HepG2 (cell line): Measurements from ENCODE around the gene GRK6. TPM values are rescaled to one million over a fixed set of nuclear protein-coding genes. Genes with fewer than 3 reads are reported as not detected.
A peak's percentile ranks its signal among the peaks of the same experiment; 100 is the strongest.

ENCODE experiments used
- ATRX ChIP-seq: sonication (generic); formaldehyde crosslinking; IDR thresholded peaks from 2 replicates; pipeline ENCODE4 v1.4.0; 2020; ENCODE audit warnings: missing genetic modification reagents, borderline replicate concordance
- BRF2 ChIP-seq: sonication (generic); formaldehyde crosslinking; IDR thresholded peaks from 2 replicates; pipeline ENCODE4 v1.8.1; 2022; ENCODE audit warnings: mild to moderate bottlenecking, missing genetic modification reagents
- EED ChIP-seq: sonication (generic); formaldehyde crosslinking; IDR thresholded peaks from 2 replicates; pipeline ENCODE4 v1.5.0; 2020; ENCODE audit warnings: mild to moderate bottlenecking, missing genetic modification reagents
- GATAD1 ChIP-seq: IDR thresholded peaks from 2 replicates; pipeline ENCODE4 v1.6.1; 2016; ENCODE audit warnings: missing genetic modification reagents, missing compliant biosample characterization
- HBP1 ChIP-seq: IDR thresholded peaks from 2 replicates; pipeline ENCODE4 v1.6.1; 2016; ENCODE audit warnings: low read depth, control low read depth
- HOXA3 ChIP-seq: sonication (generic); formaldehyde crosslinking; IDR thresholded peaks from 2 replicates; pipeline ENCODE4 v1.5.0; 2020; ENCODE audit warnings: missing genetic modification reagents
- MEIS2 ChIP-seq: sonication (generic); formaldehyde crosslinking; IDR thresholded peaks from 2 replicates; pipeline ENCODE4 v1.9.0; 2021; ENCODE audit warnings: mild to moderate bottlenecking, missing genetic modification reagents
- MYPOP ChIP-seq: sonication (generic); formaldehyde crosslinking; IDR thresholded peaks from 2 replicates; pipeline ENCODE4 v1.8.1; 2023; ENCODE audit warnings: mild to moderate bottlenecking, moderate library complexity, missing genetic modification reagents
- POLR2A ChIP-seq, 2 experiments: IDR thresholded peaks; 2 replicates each; pipeline ENCODE4 v1.6.1; 2011; ENCODE audit warnings: low read depth in 2 of 2, low read length in 2 of 2, mild to moderate bottlenecking in 1 of 2, moderate library complexity in 1 of 2; ENCODE audit not compliant: insufficient read depth in 1 of 2
- SMARCC2 ChIP-seq: fragments of 450-650 bp; IDR thresholded peaks from 2 replicates; pipeline ENCODE4 v1.6.1; 2017; ENCODE audit warnings: antibody characterized with exemption, mild to moderate bottlenecking
- SOX6 ChIP-seq, 2 experiments: fragments of 450-650 bp in 1 of 2; sonication (generic) in 1 of 2; formaldehyde crosslinking in 1 of 2; IDR thresholded peaks; 2 replicates each; pipeline versions ENCODE4 v1.4.0 to v1.6.1; 2017 to 2020; ENCODE audit warnings: antibody characterized with exemption in 1 of 2, mild to moderate bottlenecking in 1 of 2, missing genetic modification reagents in 1 of 2
- ZHX2 ChIP-seq, 2 experiments: sonication (generic) in 1 of 2; formaldehyde crosslinking in 1 of 2; IDR thresholded peaks; 2 replicates each; pipeline versions ENCODE4 v1.6.1 to v1.9.0; 2014 to 2022; ENCODE audit warnings: antibody characterized with exemption in 1 of 2, borderline replicate concordance in 1 of 2, inconsistent platforms in 1 of 2, low read depth in 1 of 2, missing genetic modification reagents in 1 of 2
- ZNF276 ChIP-seq: sonication (generic); formaldehyde crosslinking; IDR thresholded peaks from 2 replicates; pipeline ENCODE4 v1.4.0; 2020; ENCODE audit warnings: mild to moderate bottlenecking, low read depth, missing genetic modification reagents
- ZSCAN30 ChIP-seq: sonication (generic); formaldehyde crosslinking; IDR thresholded peaks from 2 replicates; pipeline ENCODE4 v1.5.0; 2020; ENCODE audit warnings: mild to moderate bottlenecking, missing genetic modification reagents
- polyA plus RNA-seq, 8 experiments: library from polyadenylated mRNA; depleted of rRNA in 3 of 8; stranded (reverse) in 7 of 8; unstranded in 1 of 8; fragments of >200 nt; fragmentation: Illumina TruSeq in 4 of 8; extraction: Trizol in 4 of 8; gene quantifications; 2 replicates each; pipeline versions ENCODE4 v1.2.1 to v1.2.3, GENCODE V29; 2011 to 2016; ENCODE audit warnings: low read depth in 4 of 8, missing spikeins in 1 of 8, mixed read lengths in 1 of 8; ENCODE audit not compliant: insufficient read depth in 1 of 8
- total RNA-seq, 5 experiments: library from RNA; depleted of rRNA; stranded (reverse); fragments of >200 nt; fragmentation: Illumina TruSeq; extraction: Trizol; gene quantifications; 2 replicates each; pipeline ENCODE4 v1.2.3, GENCODE V29; 2016; ENCODE audit warnings: low read depth in 1 of 5

GRK6 gene
- total and polyA plus RNA-seq, 2 of the 13 experiments (the other 11 are each of a cell fraction or from before 2014, with no cell fraction given) = 13.2 to 19.9 TPM

GRCh38 chr5:177455036-177455660, 28.7 kb downstream of the GRK6 start (continued):
- no peak; the same call in none of the 2 replicates for TF ChIP-seq MEIS2 (CRISPR knock-in tag)
- peak; percentile 51 for TF ChIP-seq EED (CRISPR knock-in tag)
- no peak for TF ChIP-seq SOX6 (IDR thresholded peaks at IDR 0.05)
- TF ChIP-seq SOX6 (CRISPR knock-in tag; IDR thresholded peaks at IDR 0.05) = peak; percentile 54; the same call in 1 of the 2 replicates
- TF ChIP-seq HBP1 (CRISPR knock-in tag) = peak; percentile 72; the same call in 1 of the 2 replicates
- TF ChIP-seq ATRX = no peak
- peak; percentile 78; the same call in 1 of the 2 replicates for TF ChIP-seq ZNF276 (CRISPR knock-in tag)
- peak in 1 of 2 experiments; percentile 35; a peak in 2 of 4 replicates for TF ChIP-seq POLR2A (IDR thresholded peaks at IDR 0.05; ENCODE audit: insufficient read depth in 1 of 2, low read depth in 2 of 2, low read length in 2 of 2)
- no peak for TF ChIP-seq GATAD1 (CRISPR knock-in tag)
- peak; percentile 90 for TF ChIP-seq HOXA3 (CRISPR knock-in tag)
- peak; percentile 63; the same call in 1 of the 2 replicates for TF ChIP-seq ZSCAN30 (CRISPR knock-in tag)
- TF ChIP-seq MYPOP = peak; percentile 73; the same call in 1 of the 2 replicates
- TF ChIP-seq ZHX2 (IDR thresholded peaks at IDR 0.05; ENCODE audit: low read depth) = peak; percentile 52; the same call in 1 of the 2 replicates
- no peak for TF ChIP-seq ZHX2 (CRISPR knock-in tag; IDR thresholded peaks at IDR 0.05; ENCODE audit: borderline replicate concordance)
- TF ChIP-seq BRF2 (CRISPR knock-in tag) = peak; percentile 91
- TF ChIP-seq SMARCC2 = no peak
